Measurements from ENCODE around the gene COL18A1. TPM values are rescaled to one million over a fixed set of nuclear protein-coding genes. Genes with fewer than 3 reads are reported as not detected.
A peak's percentile ranks its signal among the peaks of the same experiment; 100 is the strongest.

COL18A1 gene
- polyA plus RNA-seq, 6 donors from 2014 or later = 0.13 to 0.49 (median 0.21) TPM

GRCh38 chr21:45513003-45513717 lies 108.2 kb downstream of the COL18A1 start:
- DNase-seq (no peak), ATAC-seq (ENCODE audit: low read depth in 2 of 2) (no peak)
- Mint-ChIP-seq H3K36me3 (peaks cover 4 to 10% of the 10 kb centered on the region in 2 donors), H3K4me3 (no peak overlapping the region), H3K9me3 (peaks cover 4 to 5% (median 4%) of the 10 kb centered on the region in 7 donors), H3K27ac (no peak overlapping the region), H3K27me3 (no peaks in the 10 kb centered on the region), H3K4me1 (peaks cover 0 to 4% (median 0%) of the 10 kb centered on the region in 3 donors)

- Mint-ChIP-seq H3K4me1 (peaks cover 0 to under 1% (median 0%) of the 10 kb centered on the region in 3 donors), H3K4me3 (peak overlapping the region in 1 of 8 donors; percentile 63), H3K9me3 (peaks cover 10 to 12% (median 11%) of the 10 kb centered on the region in 7 donors), H3K27ac (peak overlapping the region in 1 of 6 donors; percentile 26), H3K36me3 (peaks cover 10 to 16% of the 10 kb centered on the region in 2 donors), H3K27me3 (no peaks in the 10 kb centered on the region)
- ATAC-seq (ENCODE audit: low read depth in 2 of 2) (no peak), DNase-seq (no peak)
Observed at GRCh38 chr21:45513741-45514310, 108.9 kb downstream of the COL18A1 start.

- Mint-ChIP-seq H3K27me3 (no peaks in the 10 kb centered on the region), H3K36me3 (peaks cover 16 to 23% of the 10 kb centered on the region in 2 donors), H3K27ac (peak overlapping the region in 1 of 6 donors; percentile 44), H3K9me3 (peaks cover 12 to 18% (median 17%) of the 10 kb centered on the region in 7 donors), H3K4me3 (no peak overlapping the region), H3K4me1 (no peaks in the 10 kb centered on the region)
- DNase-seq (no peak), ATAC-seq (ENCODE audit: low read depth in 2 of 2) (no peak)
Observed at GRCh38 chr21:45514311-45515021, 109.5 kb downstream of the COL18A1 start.

- no peak overlapping the region for H3K4me3 Mint-ChIP-seq
- H3K4me1 Mint-ChIP-seq = no peaks in the 10 kb centered on the region
- peaks cover 19 to 28% (median 26%) of the 10 kb centered on the region in 7 donors for H3K9me3 Mint-ChIP-seq
- no peak for ATAC-seq (ENCODE audit: low read depth in 2 of 2)
- no peak for DNase-seq
- peaks cover 26 to 33% of the 10 kb centered on the region in 2 donors for H3K36me3 Mint-ChIP-seq
- peak overlapping the region in 1 of 6 donors; percentile 71 for H3K27ac Mint-ChIP-seq
- no peaks in the 10 kb centered on the region for H3K27me3 Mint-ChIP-seq
Observed at GRCh38 chr21:45515241-45516061, 110.5 kb downstream of the COL18A1 start.

- no peaks in the 10 kb centered on the region for H3K4me1 Mint-ChIP-seq
- H3K27ac Mint-ChIP-seq = no peak overlapping the region
- ATAC-seq (ENCODE audit: low read depth in 2 of 2) = no peak
- peaks cover 19 to 35% (median 26%) of the 10 kb centered on the region in 7 donors for H3K9me3 Mint-ChIP-seq
- DNase-seq = no peak
- no peak overlapping the region for H3K4me3 Mint-ChIP-seq
- H3K27me3 Mint-ChIP-seq = no peaks in the 10 kb centered on the region
- peaks cover 33 to 40% of the 10 kb centered on the region in 2 donors for H3K36me3 Mint-ChIP-seq
Observed at GRCh38 chr21:45516071-45516670, 111.2 kb downstream of the COL18A1 start.

GRCh38 chr21:45516671-45517151 lies 111.7 kb downstream of the COL18A1 start:
- Mint-ChIP-seq H3K36me3 (peaks cover 38 to 42% of the 10 kb centered on the region in 2 donors), H3K9me3 (peaks cover 19 to 38% (median 26%) of the 10 kb centered on the region in 7 donors), H3K27ac (no peak overlapping the region), H3K4me1 (no peaks in the 10 kb centered on the region), H3K27me3 (no peaks in the 10 kb centered on the region), H3K4me3 (no peak overlapping the region)
- DNase-seq = no peak
- no peak for ATAC-seq (ENCODE audit: low read depth in 2 of 2)

- peaks cover 19 to 38% (median 26%) of the 10 kb centered on the region in 7 donors for H3K9me3 Mint-ChIP-seq
- peak overlapping the region in 1 of 8 donors; percentile 47 for H3K4me3 Mint-ChIP-seq
- no peaks in the 10 kb centered on the region for H3K27me3 Mint-ChIP-seq
- H3K36me3 Mint-ChIP-seq = peaks cover 44 to 45% of the 10 kb centered on the region in 2 donors
- no peaks in the 10 kb centered on the region for H3K4me1 Mint-ChIP-seq
- ATAC-seq (ENCODE audit: low read depth in 2 of 2) = no peak
- H3K27ac Mint-ChIP-seq = no peak overlapping the region
- DNase-seq = no peak
Observed at GRCh38 chr21:45517249-45518065, 112.5 kb downstream of the COL18A1 start.

GRCh38 chr21:45518742-45519141 lies 113.8 kb downstream of the COL18A1 start:
- ATAC-seq (ENCODE audit: low read depth in 2 of 2) = no peak
- no peak overlapping the region for H3K27ac Mint-ChIP-seq
- peaks cover 46 to 51% of the 10 kb centered on the region in 2 donors for H3K36me3 Mint-ChIP-seq
- no peak overlapping the region for H3K4me3 Mint-ChIP-seq
- H3K9me3 Mint-ChIP-seq = peaks cover 19 to 38% (median 26%) of the 10 kb centered on the region in 7 donors
- no peaks in the 10 kb centered on the region for H3K27me3 Mint-ChIP-seq
- DNase-seq = no peak
- no peaks in the 10 kb centered on the region for H3K4me1 Mint-ChIP-seq

GRCh38 chr21:45519182-45519581 lies 114.2 kb downstream of the COL18A1 start:
- peak overlapping the region in 1 of 6 donors; percentile 40 for H3K27ac Mint-ChIP-seq
- peaks cover 46 to 51% of the 10 kb centered on the region in 2 donors for H3K36me3 Mint-ChIP-seq
- peaks cover 19 to 38% (median 26%) of the 10 kb centered on the region in 7 donors for H3K9me3 Mint-ChIP-seq
- ATAC-seq (ENCODE audit: low read depth in 2 of 2) (no peak), DNase-seq (no peak)
- no peaks in the 10 kb centered on the region for H3K4me1 Mint-ChIP-seq
- no peak overlapping the region for H3K4me3 Mint-ChIP-seq
- no peaks in the 10 kb centered on the region for H3K27me3 Mint-ChIP-seq

- ATAC-seq (ENCODE audit: low read depth in 2 of 2) (no peak), DNase-seq (no peak)
- Mint-ChIP-seq H3K27me3 (no peaks in the 10 kb centered on the region), H3K9me3 (peaks cover 19 to 38% (median 26%) of the 10 kb centered on the region in 7 donors), H3K4me1 (no peaks in the 10 kb centered on the region), H3K36me3 (peaks cover 46 to 51% of the 10 kb centered on the region in 2 donors), H3K4me3 (no peak overlapping the region), H3K27ac (no peak overlapping the region)
Observed at GRCh38 chr21:45521241-45521640, 116.3 kb downstream of the COL18A1 start.

- peak overlapping the region in 1 of 8 donors; percentile 35 for H3K4me3 Mint-ChIP-seq
- DNase-seq (no peak), ATAC-seq (ENCODE audit: low read depth in 2 of 2) (no peak)
- H3K27me3 Mint-ChIP-seq = no peaks in the 10 kb centered on the region
- peaks cover 46 to 55% of the 10 kb centered on the region in 2 donors for H3K36me3 Mint-ChIP-seq
- H3K27ac Mint-ChIP-seq = no peak overlapping the region
- no peaks in the 10 kb centered on the region for H3K4me1 Mint-ChIP-seq
- peaks cover 19 to 38% (median 26%) of the 10 kb centered on the region in 7 donors for H3K9me3 Mint-ChIP-seq
Observed at GRCh38 chr21:45522381-45522780, 117.4 kb downstream of the COL18A1 start.

GRCh38 chr21:45522986-45523385 lies 118.0 kb downstream of the COL18A1 start:
- H3K36me3 Mint-ChIP-seq = peaks cover 44 to 49% of the 10 kb centered on the region in 2 donors
- H3K27me3 Mint-ChIP-seq = no peaks in the 10 kb centered on the region
- peaks cover 17 to 36% (median 23%) of the 10 kb centered on the region in 7 donors for H3K9me3 Mint-ChIP-seq
- H3K4me1 Mint-ChIP-seq = no peaks in the 10 kb centered on the region
- peak overlapping the region in 2 of 6 donors; percentile 19 to 38 for H3K27ac Mint-ChIP-seq
- DNase-seq (no peak), ATAC-seq (ENCODE audit: low read depth in 2 of 2) (no peak)
- H3K4me3 Mint-ChIP-seq = no peak overlapping the region
